GM21717 (cell line): Measurements from ENCODE around the gene POU5F1.

ENCODE experiments used
- ATAC-seq: cut with Tn5 transposase; IDR thresholded peaks from one replicate; pipeline ENCODE4 v1.9.1; 2021; ENCODE audit warnings: mild to moderate bottlenecking, moderate library complexity; ENCODE audit not compliant: unreplicated experiment

Gene POU5F1

DNA sequence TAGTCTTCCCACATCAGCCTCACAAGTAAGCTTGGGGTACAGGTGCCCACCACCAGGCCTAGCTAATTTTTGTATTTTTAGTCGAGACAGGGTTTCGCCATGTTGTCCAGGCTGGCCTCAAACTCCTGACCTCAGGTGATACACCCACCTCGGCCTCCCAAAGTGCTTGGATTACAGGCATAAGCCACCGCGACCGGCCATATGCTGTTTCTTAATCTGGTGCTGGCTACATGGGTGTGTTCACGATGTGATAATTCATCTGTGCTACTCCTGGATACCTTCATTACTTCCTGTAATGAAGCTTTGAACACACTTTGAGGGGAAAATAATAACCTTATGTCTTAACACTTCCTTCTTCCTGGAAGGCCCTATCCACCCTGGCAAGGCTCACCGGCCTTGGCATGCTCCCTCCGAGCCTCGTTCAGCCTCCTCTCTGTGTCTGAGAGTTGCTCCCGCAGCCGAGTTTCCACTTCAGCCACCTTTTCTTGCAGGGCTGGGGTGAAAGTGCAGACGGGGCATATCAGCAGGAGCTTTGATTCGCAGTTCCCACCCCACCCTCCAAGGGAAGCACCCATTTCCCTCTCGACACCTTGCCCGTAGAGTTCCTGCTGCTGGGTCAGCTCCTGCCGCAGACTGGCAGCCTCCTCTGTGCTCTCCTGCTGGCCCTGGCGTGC is 26.0 kb downstream of the POU5F1 start:
- no peak for ATAC-seq

DNA sequence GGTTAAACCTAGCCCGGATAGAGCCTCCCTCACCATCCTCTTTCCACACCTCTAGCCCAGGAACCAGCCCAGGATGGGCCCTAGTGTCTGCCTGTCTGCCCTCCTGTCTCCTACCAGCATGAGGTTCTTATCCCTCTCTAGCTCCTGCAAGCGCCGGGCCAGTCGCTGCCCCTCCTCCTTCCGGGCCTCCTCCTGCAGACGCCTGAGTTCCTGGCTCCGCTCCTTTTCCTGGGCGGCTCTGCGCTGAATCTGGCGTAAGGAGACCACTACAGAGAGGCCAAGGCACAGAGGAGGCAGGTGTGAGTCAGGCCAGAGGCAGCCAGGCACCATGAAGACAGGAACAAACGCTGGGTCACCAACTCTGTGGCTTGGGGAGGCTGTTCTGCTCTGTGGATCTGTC is 27.3 kb downstream of the POU5F1 start:
- no peak for ATAC-seq

DNA sequence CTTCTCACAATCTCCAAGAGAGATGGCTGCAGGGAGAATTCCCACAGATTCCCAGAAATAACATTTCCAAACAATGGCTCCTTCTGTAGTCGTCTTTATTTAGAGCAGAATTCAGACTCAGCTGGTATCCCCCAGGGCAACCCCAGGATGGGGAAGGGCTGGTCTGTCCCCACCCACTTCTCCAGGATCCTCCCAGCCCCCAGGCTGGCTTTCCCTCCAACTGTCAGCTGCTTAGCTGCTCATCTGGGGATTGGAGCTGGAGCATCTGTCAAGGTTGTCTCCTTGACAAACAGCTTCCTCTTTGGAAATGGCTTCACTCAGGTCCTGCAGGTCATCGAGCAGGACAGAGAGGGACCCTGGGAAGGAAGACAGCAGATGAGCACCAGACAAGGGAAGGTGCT is 28.1 kb downstream of the POU5F1 start:
- no peak for ATAC-seq

DNA sequence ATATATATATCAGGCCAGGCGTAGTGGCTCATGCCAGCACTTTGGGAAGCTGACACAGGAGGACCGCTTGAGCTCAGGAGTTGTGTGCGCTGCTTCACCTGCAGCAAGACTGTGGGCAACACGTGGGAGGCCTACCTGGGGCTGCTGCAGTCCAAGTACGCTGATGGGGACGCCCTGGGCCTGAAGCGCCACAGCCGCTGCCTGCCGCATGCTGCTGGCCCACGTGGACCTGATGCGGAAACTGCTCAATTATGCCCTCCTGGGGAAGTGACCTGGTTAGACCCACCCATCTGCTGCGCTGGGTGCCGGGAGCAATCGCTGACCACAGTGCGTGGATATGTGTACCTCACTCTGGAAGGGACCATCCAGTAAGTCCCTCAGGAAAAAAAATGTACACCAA is 29.8 kb downstream of the POU5F1 start:
- ATAC-seq = no peak

DNA sequence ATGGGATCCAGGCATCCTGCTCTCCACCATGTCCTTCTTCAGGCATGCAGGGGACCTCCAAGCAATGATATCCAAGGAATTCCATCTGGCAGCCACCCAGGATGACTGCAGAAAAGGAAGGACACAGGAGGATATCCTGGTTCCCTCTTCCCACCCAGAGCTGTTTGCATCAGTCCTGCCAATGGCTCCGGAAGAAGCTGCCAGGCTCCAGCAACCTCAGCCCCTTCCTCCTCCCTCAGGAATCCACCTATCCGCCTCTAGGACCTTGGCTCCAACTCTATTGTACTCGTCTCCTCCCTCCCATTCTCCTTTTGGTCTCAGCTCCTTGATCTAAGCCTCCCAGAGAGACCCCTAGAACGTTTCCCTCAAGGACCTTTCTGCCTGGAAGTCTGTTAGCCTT is 30.9 kb downstream of the POU5F1 start:
- ATAC-seq = no peak

DNA sequence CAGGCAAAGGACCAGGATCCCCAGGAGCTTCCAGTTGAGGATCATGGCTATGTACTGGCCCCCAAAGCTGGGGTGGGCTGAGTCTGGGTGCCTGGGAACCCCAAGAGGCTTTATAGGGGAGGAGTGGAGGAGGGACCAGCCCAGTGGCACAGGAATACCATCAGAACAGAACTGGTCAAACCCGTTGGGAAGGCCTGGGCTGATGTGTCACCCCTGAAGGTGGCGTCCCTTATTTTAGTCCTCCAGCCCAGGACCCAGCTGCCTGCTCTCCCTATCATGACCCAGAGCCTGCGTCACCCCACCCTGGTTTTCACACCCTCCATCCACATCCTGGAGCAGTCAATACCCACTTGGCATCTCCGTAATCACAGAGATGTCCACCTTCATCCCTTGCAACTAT is 31.5 kb downstream of the POU5F1 start, which contains the start of gene PSORS1C2:
PSORS1C2 (minus strand) TSS at position 85 of the 400 bp plus-strand sequence; CDS start at position 45, 40 bp downstream.
- no peak for ATAC-seq

DNA sequence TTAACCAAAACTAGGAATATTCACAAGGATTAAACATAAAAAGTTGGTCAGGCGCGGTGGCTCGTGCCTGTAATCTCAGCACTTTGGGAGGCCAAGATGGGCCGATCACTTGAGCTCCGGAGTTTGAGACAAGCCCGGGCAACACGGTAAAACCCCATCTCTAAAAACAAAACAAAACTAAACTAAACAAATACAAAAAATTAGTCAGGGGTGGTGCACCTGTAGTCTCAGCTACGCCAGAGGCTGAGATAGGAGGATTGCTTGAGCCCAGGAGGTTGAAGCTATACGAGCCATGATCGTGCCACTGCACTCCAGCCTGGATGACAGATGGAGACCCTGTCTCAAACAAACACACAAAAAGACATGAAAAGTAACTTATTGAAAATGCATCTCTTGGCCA is 34.8 kb downstream of the POU5F1 start:
- no peak for ATAC-seq

DNA sequence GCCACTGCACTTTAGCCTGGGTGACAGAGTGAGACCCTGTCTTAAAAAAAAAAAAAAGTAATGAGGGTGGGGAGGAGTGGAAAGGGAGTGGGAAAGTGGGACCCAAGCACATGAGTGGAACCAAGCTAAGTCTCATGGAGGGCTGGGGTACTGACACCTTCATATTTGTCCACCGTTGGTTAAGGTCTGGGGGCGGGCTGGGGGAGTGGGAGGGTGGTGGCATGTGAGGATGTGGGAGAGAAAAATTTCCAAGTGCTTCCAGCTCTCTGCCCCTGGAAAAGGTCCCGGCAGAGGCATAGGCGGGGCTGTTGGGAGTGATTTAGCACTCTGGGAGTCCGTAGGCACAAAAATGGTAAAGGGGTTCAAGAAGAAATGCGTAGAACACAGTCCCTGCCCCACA is 37.7 kb downstream of the POU5F1 start:
- ATAC-seq = no peak

DNA sequence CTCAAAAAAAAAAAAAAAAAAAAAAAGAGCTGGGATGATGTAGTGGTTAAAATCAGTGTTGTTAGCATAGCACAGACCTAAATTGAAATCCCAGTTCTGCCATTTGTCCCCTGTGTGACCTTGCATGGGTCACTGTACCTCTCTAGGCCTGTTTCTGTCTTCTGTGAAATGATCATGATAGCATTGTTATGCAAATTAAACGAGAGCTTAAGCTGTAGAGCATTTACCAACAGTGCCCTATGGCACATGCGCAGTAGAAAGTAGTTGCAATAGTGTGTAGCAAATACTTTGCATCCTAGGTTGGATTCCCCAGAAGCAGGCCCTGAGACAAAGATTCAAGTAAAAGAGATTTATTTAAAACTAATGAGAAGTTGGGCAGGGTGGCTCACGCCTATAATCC is 38.9 kb downstream of the POU5F1 start:
- no peak for ATAC-seq

DNA sequence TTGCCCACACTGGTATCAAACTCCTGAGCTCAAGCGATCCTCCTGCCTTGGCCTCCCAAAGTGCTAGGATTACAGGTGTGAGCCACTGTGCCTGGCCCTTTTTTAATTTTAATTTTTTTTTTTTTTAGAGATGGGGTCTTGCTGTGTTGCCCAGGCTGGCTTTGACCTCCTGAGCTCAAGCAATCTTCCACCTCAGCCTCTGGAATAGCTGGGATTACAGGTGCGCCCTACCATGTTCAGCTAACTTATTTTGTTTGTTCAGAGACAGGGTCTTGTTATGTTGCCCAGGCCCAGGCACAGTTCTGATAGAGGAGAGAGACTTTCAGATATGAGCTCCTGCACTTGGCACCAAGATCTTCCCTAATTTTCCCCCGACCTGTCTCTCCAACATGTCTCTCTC is 39.7 kb downstream of the POU5F1 start:
- ATAC-seq = no peak

DNA sequence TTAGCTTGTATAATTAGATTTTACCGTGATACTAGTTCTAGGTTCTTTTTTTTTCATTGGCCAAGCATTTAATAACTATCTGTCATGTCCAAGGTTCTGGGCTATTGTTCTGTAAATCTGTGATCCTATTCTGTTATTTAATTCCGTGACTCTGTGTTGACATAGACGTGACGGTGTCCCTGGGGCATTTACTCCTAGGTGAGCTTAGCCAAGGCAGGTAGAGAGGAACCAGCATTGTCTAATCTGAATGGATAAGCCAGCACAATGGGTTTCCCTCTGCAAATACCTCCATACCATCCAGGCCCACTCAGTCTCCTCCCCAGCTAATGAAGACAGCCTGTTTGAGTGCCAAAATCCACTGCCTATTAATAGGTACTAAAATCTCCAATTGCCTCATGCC is 41.4 kb downstream of the POU5F1 start:
- no peak for ATAC-seq

DNA sequence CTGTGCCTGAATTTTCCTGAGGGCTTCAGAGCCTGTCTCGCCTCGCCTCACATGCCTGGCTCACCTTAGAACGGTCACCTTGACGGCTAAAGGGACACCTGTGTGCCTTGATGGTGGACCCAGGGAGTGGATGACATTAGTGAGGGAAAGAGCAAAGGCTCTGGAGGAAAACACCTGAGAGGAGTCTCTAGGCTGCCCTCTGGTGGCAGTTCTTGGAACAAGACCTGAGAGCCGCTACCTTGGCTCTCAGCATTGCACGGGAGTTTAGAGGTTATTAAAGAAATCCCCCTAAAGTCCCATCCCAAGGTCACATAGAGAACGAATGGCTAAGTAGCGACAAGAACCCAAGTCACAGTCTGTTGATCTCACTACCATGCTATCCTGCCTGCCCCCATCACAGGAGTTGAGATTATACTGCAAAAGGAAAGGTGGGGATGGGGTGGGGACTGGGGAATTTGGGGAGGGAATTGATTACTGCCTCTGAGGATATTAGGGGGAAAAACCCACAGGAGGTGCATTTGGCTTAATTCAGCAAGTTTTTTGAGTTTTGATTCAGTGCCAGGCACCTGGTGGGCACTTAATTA is 42.3 kb downstream of the POU5F1 start:
- no peak for ATAC-seq

DNA sequence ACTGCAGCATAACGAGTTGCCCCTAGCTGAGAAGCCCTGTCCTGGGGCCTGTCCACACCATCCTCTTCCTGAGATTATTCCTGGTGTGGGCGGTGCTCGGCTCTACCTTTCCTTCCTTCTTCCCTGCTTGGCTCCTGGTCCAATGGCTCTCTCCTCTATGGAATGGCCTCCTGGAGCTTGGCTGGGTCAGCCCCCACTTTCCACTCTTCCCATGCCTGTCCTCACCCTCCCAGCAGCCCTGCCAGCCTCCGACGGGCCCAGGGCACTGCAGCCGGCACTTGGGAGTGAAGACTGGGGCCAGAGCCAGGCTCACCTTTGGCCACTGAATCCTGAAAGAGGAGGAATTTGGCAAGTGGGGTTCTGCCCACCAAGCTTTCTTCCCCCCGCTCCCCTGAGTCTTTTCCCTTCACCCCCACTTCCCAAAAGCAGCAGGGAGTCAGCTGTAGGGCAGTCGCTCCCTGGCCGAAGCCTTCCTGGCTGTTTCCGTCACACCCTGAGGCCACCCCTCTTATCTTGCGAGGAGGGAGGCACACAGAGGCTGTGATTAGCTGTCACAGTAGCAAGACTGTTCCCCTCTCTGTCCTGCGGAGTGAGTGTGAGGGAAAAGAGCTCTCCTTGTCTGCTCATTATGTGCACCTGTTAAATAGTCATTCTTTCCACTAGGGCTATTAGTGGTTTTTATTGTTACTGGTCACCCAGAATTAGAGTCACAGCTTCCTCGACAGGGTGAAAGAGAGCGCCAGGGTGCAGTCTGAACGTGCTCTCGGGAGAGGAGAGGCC is 43.9 kb downstream of the POU5F1 start:
- no peak for ATAC-seq

DNA sequence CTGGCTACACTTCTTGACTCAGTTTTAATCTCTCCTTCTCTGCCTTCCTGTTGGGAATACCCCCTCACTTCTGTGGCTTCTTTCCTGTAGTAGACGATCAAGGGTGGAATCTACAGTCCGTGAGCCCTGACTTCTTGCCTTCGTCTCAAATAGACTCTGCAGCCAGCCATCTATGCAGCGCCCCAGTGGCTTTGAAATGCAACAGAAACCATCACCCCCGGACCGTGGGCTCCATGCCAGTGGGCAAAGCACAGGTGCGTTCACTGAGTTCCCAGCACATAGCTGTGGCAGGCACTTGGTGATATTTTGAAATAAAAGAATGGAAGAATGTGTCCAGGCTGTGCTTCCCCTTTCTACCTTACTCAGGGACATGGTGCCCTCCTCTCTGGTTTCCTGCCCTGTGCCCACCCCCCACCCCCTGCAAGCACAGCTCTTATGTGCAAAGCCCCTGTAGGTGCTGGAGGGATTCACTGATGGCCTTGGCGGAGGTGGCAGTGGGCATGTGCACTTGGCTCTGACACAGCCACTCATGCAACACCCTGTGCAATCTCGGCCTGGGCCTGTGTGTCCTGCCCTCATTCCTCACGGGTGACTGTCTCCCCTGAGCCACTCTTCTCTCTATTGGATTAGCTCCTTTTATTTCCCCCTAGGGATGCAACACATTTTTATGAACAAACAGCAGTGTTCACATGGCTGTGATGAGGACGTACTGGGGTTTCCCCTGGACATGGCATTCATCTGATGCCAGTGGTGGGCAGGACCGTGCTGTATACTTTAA is 44.7 kb downstream of the POU5F1 start:
- ATAC-seq = no peak

DNA sequence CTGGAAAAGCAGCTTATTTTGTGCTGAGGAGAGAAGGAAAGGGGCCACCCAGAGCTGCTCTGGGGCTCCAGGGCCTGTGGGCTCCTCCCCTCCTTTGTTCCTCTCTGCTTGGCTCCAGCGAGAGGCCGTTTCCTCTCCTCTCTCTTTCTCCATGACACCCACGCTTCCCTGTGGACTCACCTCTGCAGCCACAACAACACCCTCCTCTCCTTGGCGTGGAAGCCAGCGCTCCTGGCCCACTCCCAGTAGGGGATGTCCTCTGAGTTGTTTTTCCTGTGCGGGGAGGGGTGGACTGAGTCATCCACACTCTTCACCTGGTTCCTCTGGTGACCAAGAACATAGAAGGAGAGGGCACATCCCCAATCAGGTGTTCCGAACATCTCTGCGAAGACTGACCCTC is 45.3 kb downstream of the POU5F1 start:
- ATAC-seq = no peak

DNA sequence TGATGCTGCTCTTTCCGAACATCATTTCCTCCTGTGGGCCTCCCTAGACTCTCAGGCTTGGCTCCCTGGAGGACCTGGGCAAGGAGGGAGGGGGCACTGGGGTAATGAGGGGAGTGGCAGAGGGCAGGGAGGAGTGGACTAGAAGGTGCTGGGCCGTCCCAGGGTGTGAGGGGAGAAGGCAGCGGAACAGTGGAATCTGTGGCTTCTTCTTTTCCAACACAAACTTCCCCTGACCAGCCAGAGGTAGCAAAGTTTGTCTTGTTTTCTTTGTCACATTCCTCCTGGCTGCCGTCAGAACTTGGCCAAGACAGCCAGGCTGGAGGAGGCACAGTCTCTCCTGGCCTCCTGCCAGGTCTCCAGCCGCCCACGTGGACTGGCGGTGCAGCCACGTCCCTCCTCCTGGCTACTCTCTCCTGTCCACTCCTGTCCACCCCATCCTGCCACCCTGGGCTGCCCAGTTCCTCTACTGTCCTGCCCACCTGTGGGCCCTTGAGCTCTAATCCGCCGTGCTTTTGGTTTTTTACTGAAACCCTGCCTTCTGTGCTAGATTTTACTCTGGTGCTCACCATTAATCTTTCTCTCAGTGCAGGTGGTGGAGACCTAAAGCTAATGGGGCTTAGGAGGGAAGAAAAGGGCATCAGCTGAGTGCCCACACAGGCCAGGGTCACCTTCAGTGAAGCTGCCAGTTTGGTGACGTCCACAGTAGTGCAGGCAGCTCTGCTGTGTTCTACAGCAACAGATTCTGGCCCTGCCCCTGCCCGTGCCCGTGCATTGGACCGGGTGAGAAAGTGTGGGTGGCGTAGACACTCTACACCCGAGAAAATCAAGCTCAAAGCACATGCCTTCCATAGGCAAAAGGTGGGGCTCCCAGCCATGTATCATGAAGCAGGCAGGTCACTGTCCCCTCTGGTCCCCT is 47.4 kb downstream of the POU5F1 start:
- ATAC-seq = no peak

DNA sequence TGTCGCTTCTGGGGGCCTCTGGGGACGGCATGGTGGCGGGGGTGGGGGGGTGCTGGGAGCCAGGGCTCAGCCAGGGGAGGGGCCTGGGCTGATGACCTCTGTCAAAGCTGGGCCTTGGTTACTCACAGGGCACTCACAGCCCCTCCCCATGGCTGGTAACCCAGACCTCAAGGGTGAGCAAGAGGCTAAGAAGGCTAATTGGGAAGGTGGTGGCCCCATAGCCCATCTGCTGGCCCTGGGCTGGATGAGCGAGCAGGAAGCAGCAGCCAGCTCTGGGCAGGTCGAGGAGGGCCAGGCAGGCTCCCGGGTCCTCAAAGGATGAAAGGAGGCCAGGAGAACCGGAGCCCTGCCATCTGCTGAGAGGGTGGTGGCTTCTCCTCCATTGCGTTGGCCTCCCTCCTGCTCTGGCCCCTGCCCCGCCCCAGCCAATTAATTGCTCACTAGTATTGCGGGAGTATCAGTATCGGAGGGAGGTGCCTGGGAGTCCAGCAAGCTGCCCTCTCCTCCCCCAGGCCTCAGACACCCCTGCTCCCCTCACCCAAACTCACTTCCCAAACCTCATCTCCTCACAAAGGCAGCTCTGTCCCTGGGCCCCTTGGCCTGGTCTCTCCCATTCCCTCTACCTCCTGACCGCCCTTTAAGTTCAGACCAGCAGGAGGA is 49.2 kb downstream of the POU5F1 start:
- ATAC-seq = no peak

DNA sequence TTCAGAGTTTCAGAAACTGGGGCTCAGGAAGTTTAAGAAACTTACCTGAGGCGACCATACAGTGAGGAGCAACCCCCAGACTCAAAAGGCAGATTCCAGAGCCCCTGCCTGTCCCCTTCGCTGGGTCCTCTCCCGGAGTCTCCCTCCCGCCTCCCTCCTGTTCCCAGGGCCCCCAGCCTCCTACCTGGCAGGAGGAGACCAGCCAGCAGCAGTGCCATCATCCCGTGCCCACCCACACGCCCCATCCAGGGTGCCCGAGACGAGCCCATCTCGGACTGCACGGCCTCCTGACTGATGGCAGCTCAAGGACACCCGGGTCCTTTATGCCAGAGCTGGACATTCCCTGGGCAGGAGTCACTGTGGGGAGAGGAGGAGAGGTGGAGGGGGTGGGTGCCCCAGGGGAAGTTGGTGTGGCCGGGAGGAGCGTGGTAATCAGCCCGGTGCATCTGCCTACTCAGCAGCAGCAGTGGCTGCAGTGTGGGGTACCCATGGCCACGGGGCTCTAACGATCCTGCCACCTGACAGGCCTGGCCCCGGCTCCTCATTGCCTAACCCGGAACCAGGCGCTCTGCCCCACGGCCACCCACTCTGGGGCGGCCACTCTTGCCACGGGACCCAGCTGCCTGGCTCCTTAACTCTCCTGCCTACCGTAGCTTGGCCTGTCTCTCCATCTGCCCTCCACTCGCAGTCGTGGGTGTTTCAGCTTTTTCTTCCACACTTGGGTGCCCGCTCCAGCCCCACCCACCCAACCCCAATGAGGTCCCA is 50.1 kb downstream of the POU5F1 start, which contains the start of gene CDSN:
CDSN (minus strand) TSS at position 296 of the 765 bp plus-strand sequence; CDS start at position 269, 27 bp downstream.
- no peak for ATAC-seq

DNA sequence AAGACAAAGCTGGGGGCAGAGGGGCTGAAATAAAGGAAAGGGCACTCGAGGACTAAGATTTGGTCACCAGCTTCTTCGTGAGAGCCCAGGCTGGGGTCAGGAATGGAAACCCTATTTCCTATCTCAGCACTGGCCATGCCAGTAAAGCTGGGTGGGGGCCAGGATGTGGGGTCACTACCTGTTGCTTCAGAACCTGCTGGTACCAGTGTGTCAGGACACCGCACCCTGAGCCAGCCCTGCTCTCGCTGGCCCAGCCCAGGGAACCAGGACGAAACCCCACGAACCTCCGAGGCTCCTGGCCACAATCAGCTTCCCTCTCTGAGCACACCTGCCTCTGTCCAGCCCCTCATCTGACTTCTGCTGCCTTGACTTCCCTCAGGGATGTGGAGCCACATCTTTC is 52.3 kb downstream of the POU5F1 start:
- no peak for ATAC-seq
